GM21423 (cell line): Measurements from ENCODE around the gene PDLIM4.

Experiments
- ATAC-seq: cut with Tn5 transposase; IDR thresholded peaks from one replicate; pipeline ENCODE4 v1.9.1; 2021; ENCODE audit warnings: mild to moderate bottlenecking, moderate library complexity; ENCODE audit not compliant: unreplicated experiment

Gene PDLIM4

GRCh38 chr5:132301344-132302271 is 44.1 kb downstream of the PDLIM4 start:
- no peak for ATAC-seq

- ATAC-seq, result no peak
Observed at GRCh38 chr5:132302413-132302812, 44.9 kb downstream of the PDLIM4 start.

GRCh38 chr5:132303589-132303988 is 46.1 kb downstream of the PDLIM4 start:
- ATAC-seq, result no peak

GRCh38 chr5:132305420-132305819 is 47.9 kb downstream of the PDLIM4 start:
- no peak for ATAC-seq

GRCh38 chr5:132308701-132309100 is 51.2 kb downstream of the PDLIM4 start:
- ATAC-seq, result no peak

GRCh38 chr5:132309679-132310078 is 52.2 kb downstream of the PDLIM4 start:
- no peak for ATAC-seq

- ATAC-seq, result no peak
Observed at GRCh38 chr5:132310141-132310834, 52.8 kb downstream of the PDLIM4 start.

GRCh38 chr5:132313366-132313765 is 55.9 kb downstream of the PDLIM4 start:
- no peak for ATAC-seq

GRCh38 chr5:132313961-132314432 is 56.5 kb downstream of the PDLIM4 start:
- no peak for ATAC-seq

- no peak for ATAC-seq
Observed at GRCh38 chr5:132315529-132316067, 58.1 kb downstream of the PDLIM4 start.

GRCh38 chr5:132319975-132320374 is 62.5 kb downstream of the PDLIM4 start:
- no peak for ATAC-seq

GRCh38 chr5:132321109-132321721 is 63.7 kb downstream of the PDLIM4 start:
- no peak for ATAC-seq

- no peak for ATAC-seq
Observed at GRCh38 chr5:132322266-132322665, 64.8 kb downstream of the PDLIM4 start.
